ENCODE measurements around the gene CARMIL1. TPM values are rescaled to one million over a fixed set of nuclear protein-coding genes. Genes with fewer than 3 reads are reported as not detected.

Gene CARMIL1
- total RNA-seq, 1 experiment from 2014 or later, result 23.6 TPM

DNA sequence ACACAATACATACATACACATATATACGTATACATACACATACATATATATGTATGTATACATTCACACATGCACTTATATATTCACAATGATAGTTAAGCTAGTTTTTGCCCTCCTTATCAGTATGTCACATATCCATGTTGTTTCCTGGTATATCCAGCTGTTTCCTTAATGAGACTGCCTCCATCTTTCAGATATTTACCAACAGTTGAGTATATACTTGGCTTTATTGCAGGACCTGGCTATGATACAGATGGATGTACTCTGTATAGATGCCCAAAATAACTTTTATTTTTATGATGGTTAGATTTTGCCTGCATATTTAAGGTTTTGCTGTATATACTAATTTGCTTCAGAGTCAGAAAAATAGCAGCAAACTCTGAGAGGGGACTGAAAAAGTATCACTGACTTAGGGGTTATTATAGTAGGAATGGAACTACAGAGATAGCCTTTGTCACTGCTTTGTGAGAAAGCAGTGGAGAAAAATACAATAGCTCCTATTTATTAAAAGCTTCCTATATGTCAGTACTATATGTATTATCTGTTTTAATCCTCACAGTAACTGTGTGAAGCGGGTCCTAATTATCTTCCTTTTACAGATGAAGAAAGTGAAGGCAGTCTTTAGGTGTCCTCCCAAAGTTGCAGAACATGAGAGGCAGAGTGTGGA, 35.5 kb downstream of the CARMIL1 start:
- Histone ChIP-seq H3K4ac (ENCODE audit: low read depth, low read length) (no peak overlapping the region), H2BK20ac (ENCODE audit: low read depth, low read length, poor library complexity, severe bottlenecking) (no peak overlapping the region), H3K27me3 (ENCODE audit: insufficient read depth, low read length) (no peaks in the 10 kb centered on the region), H4K20me1 (ENCODE audit: control insufficient read depth, insufficient read depth, insufficient read length) (no peaks in the 10 kb centered on the region), H2BK15ac (ENCODE audit: low read depth, low read length) (no peak overlapping the region), H2BK5ac (ENCODE audit: insufficient read length, low read length) (no peak overlapping the region), H3K79me1 (ENCODE audit: insufficient read depth, low read depth, low read length, poor library complexity, severe bottlenecking) (peaks cover 4% of the 10 kb centered on the region), H2BK120ac (ENCODE audit: low read depth, low read length, poor library complexity, severe bottlenecking) (no peak overlapping the region), H2BK12ac (ENCODE audit: insufficient read length, low read depth, low read length) (no peak overlapping the region), H3K4me2 (ENCODE audit: insufficient read depth, insufficient read length, low read length) (no peak overlapping the region), H3K9ac (ENCODE audit: extremely low read depth, insufficient read length, low read length) (no peak overlapping the region), H3K23me2 (ENCODE audit: insufficient read length, low read depth, low read length, poor library complexity, severe bottlenecking) (no peaks in the 10 kb centered on the region), H3K14ac (ENCODE audit: insufficient read depth, low read length) (no peak overlapping the region), H2AK5ac (ENCODE audit: insufficient read length, low read length) (no peak overlapping the region), H3K4me1 (ENCODE audit: insufficient read depth, low read length) (peaks cover 8% of the 10 kb centered on the region; the same call in 1 of the 2 replicates), H4K8ac (replicated peaks; ENCODE audit: insufficient read length, low read depth, low read length) (no peak overlapping the region), H3T11ph (ENCODE audit: low read length) (no peak overlapping the region), H3K27ac (ENCODE audit: insufficient read length, low read depth, low read length) (no peak overlapping the region), H4K5ac (ENCODE audit: insufficient read length, low read depth, low read length) (no peak overlapping the region), H3K56ac (ENCODE audit: insufficient read length, low read depth, low read length) (no peak overlapping the region), H3K18ac (ENCODE audit: insufficient read length, low read depth, low read length) (no peak overlapping the region), H4K91ac (ENCODE audit: insufficient read length, low read depth, low read length) (no peak overlapping the region), H3K9me3 (ENCODE audit: control insufficient read depth, low read depth, low read length) (no peaks in the 10 kb centered on the region), H3K79me2 (ENCODE audit: insufficient read depth, low read length) (peaks cover 9% of the 10 kb centered on the region; the same call in 1 of the 2 replicates), H2AFZ (ENCODE audit: low read length) (no peak overlapping the region), H3K23ac (ENCODE audit: insufficient read length, low read depth, low read length) (no peak overlapping the region)
- TF ChIP-seq, protein P1, sequence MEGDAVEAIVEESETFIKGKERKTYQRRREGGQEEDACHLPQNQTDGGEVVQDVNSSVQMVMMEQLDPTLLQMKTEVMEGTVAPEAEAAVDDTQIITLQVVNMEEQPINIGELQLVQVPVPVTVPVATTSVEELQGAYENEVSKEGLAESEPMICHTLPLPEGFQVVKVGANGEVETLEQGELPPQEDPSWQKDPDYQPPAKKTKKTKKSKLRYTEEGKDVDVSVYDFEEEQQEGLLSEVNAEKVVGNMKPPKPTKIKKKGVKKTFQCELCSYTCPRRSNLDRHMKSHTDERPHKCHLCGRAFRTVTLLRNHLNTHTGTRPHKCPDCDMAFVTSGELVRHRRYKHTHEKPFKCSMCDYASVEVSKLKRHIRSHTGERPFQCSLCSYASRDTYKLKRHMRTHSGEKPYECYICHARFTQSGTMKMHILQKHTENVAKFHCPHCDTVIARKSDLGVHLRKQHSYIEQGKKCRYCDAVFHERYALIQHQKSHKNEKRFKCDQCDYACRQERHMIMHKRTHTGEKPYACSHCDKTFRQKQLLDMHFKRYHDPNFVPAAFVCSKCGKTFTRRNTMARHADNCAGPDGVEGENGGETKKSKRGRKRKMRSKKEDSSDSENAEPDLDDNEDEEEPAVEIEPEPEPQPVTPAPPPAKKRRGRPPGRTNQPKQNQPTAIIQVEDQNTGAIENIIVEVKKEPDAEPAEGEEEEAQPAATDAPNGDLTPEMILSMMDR (conservative IDR thresholded peaks at IDR 0.05), result no peak
- peaks cover 59 to 82% of the 10 kb centered on the region in 2 experiments for H3K4me1 Mint-ChIP-seq
- no peak for DNase-seq
- WGBS (ENCODE audit: extremely low coverage, insufficient read length, low lambda C conversion rate), result no CpG with 5 or more reads among the region's 2 CpGs
- H3K36me3 Mint-ChIP-seq (ENCODE audit: insufficient read depth in 1 of 3, low read depth in 3 of 3), result no peaks in the 10 kb centered on the region
- H3K4me3 Mint-ChIP-seq, result no peak overlapping the region
- H3K27ac Mint-ChIP-seq, result no peak overlapping the region
- H3K27me3 Mint-ChIP-seq (ENCODE audit: low read depth), result no peaks in the 10 kb centered on the region
- no peaks in the 10 kb centered on the region for H3K9me3 Mint-ChIP-seq

Data from H9 (cell line).